Stimulated activated CD8-positive, alpha-beta memory T cell treated with anti-CD3 and anti-CD28 coated beads, Interleukin-4, amount 100 ng/mL, for 48 hours (primary cell): ENCODE results near the gene CNNM2.

Experiments
- DNase-seq: peaks from one replicate; pipeline ENCODE4 v3.0.0-alpha.2; 2020

The CNNM2 gene

GRCh38 chr10:103077491-103078308, 159.6 kb downstream of the CNNM2 start:
- DNase-seq: no peak

- DNase-seq: no peak
These were observed 160.2 kb downstream of the CNNM2 start for GRCh38 chr10:103078309-103078615.

- DNase-seq: no peak
These were observed 160.6 kb downstream of the CNNM2 start for GRCh38 chr10:103078676-103079075.

GRCh38 chr10:103079100-103079499, 161.0 kb downstream of the CNNM2 start:
- no peak for DNase-seq

- no peak for DNase-seq
These were observed 161.9 kb downstream of the CNNM2 start for GRCh38 chr10:103079946-103080345.

GRCh38 chr10:103080891-103081581, 162.9 kb downstream of the CNNM2 start:
- DNase-seq: no peak

GRCh38 chr10:103082683-103083082, 164.6 kb downstream of the CNNM2 start:
- DNase-seq: no peak

GRCh38 chr10:103083266-103083976, 165.3 kb downstream of the CNNM2 start:
- no peak for DNase-seq

GRCh38 chr10:103083977-103084320, 165.9 kb downstream of the CNNM2 start:
- DNase-seq: no peak

- DNase-seq: no peak
These were observed 168.2 kb downstream of the CNNM2 start for GRCh38 chr10:103086261-103086660.

- no peak for DNase-seq
These were observed 168.7 kb downstream of the CNNM2 start for GRCh38 chr10:103086799-103087198.

- no peak for DNase-seq
These were observed 171.4 kb downstream of the CNNM2 start for GRCh38 chr10:103089493-103089892.

GRCh38 chr10:103090911-103091310, 172.8 kb downstream of the CNNM2 start:
- DNase-seq: no peak

GRCh38 chr10:103095005-103095404, 176.9 kb downstream of the CNNM2 start:
- DNase-seq: no peak

GRCh38 chr10:103096130-103096529, 178.0 kb downstream of the CNNM2 start:
- DNase-seq: no peak

- no peak for DNase-seq
These were observed 180.1 kb downstream of the CNNM2 start for GRCh38 chr10:103098240-103098639.

- no peak for DNase-seq
These were observed 182.5 kb downstream of the CNNM2 start for GRCh38 chr10:103100620-103101019.

- DNase-seq: no peak
These were observed 184.1 kb downstream of the CNNM2 start for GRCh38 chr10:103102195-103102594.

GRCh38 chr10:103103989-103104388, 185.9 kb downstream of the CNNM2 start:
- DNase-seq: no peak

GRCh38 chr10:103104721-103105120, 186.6 kb downstream of the CNNM2 start:
- no peak for DNase-seq

- no peak for DNase-seq
These were observed 187.4 kb downstream of the CNNM2 start for GRCh38 chr10:103105462-103105861.

GRCh38 chr10:103106539-103106938, 188.4 kb downstream of the CNNM2 start:
- no peak for DNase-seq

GRCh38 chr10:103109821-103110220, 191.7 kb downstream of the CNNM2 start:
- DNase-seq: no peak

- DNase-seq: no peak
These were observed 192.3 kb downstream of the CNNM2 start for GRCh38 chr10:103110407-103110806.
